ENCODE data around the gene CEMIP2.
"Not testable (repeated sequence)": the region's sequence is repeated elsewhere in the genome, so short reads cannot be mapped to it uniquely, and the experiment has no call there.

Gene CEMIP2, protein sequence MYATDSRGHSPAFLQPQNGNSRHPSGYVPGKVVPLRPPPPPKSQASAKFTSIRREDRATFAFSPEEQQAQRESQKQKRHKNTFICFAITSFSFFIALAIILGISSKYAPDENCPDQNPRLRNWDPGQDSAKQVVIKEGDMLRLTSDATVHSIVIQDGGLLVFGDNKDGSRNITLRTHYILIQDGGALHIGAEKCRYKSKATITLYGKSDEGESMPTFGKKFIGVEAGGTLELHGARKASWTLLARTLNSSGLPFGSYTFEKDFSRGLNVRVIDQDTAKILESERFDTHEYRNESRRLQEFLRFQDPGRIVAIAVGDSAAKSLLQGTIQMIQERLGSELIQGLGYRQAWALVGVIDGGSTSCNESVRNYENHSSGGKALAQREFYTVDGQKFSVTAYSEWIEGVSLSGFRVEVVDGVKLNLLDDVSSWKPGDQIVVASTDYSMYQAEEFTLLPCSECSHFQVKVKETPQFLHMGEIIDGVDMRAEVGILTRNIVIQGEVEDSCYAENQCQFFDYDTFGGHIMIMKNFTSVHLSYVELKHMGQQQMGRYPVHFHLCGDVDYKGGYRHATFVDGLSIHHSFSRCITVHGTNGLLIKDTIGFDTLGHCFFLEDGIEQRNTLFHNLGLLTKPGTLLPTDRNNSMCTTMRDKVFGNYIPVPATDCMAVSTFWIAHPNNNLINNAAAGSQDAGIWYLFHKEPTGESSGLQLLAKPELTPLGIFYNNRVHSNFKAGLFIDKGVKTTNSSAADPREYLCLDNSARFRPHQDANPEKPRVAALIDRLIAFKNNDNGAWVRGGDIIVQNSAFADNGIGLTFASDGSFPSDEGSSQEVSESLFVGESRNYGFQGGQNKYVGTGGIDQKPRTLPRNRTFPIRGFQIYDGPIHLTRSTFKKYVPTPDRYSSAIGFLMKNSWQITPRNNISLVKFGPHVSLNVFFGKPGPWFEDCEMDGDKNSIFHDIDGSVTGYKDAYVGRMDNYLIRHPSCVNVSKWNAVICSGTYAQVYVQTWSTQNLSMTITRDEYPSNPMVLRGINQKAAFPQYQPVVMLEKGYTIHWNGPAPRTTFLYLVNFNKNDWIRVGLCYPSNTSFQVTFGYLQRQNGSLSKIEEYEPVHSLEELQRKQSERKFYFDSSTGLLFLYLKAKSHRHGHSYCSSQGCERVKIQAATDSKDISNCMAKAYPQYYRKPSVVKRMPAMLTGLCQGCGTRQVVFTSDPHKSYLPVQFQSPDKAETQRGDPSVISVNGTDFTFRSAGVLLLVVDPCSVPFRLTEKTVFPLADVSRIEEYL (N-terminal part only)

DNA sequence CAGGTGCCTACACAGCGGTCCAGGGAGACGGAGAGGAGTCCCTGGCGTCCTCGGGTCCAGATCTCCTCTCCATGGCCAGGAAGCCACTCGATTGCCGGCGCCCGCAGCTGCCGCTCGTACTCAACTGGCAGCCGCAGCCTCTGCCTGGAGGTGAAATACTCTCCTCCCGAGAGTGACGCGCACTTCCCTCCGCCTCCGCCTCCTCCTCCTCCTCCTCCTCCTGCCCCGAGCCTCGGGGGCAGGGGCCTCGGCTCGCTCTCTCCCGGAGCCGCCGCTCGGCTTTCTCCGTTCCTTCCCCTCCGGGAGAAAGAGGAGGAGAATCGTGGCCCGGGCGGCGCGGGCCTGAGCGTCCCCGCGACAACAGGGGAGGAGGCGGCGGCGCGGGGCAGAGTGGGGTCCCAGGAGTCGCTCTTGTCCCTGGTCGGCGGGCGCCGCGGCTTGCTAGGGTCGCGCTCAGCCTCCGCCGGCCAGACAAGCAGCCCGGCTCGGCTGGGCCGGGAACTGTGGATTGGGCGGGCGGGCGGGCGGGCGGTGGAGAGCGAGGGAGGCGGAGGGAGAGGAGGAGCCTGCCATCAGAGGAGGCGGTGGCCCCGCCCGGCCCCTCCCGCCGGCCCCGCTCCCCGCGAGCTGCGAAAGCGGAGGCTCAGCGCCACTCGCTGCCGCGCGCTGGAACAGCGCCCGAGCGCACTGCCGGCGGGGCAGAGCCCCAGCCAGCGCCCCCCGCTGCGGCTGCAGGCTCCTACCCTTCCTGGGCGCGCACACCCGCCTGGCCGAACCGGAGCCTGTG is at the start of gene CEMIP2:
Gene CEMIP2, minus strand, starts transcription at position 126 of the 787 bp plus-strand sequence. CDS start 18,140 bp downstream, outside the sequence.
- peak; percentile 87 for DNase-seq

DNA sequence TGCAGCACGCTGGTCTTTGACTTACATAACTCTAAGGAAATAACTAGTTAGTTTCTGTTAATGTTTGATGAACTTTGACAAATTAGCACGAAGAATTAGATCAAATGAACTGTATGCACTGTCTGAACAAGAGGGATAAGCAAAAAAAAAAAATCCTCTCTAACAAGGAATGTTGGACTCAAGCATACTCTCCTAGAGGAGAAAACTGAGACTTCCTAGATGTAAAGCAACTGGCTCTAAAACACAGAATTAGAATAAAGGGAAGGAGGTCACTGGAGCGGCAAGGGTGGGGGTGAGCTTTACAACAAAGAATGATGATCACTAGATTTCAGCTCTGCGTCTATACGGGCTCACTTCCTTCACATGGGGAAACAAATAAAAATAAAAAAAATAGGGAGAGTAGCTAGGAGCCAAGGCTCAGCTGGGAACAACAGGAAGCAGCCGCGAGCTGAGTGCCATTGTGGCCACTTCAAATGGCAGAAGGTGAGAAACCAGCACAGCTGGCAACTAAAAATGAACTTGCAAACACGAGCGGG is 48.7 kb upstream of the CEMIP2 start:
- no peak for DNase-seq

DNA sequence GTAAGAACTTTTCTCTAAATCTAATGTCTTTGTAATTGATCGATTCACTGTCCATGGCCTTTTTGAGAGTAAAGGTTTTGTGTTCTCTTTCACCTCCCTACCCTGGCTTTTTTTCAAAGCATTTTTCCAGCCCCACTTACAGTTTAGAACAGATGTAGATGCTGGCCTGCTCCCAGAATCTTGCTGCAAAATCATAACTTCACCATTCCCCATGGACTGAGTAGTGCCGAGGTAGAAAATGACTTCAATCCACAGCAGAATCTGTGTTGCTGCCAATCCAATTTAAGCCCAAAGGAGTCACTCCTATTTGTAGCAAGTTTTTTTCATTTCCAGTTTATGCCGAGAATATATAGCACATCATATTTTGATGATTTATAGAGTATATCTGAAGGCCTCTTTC is 46.5 kb upstream of the CEMIP2 start:
- no peak for DNase-seq

DNA sequence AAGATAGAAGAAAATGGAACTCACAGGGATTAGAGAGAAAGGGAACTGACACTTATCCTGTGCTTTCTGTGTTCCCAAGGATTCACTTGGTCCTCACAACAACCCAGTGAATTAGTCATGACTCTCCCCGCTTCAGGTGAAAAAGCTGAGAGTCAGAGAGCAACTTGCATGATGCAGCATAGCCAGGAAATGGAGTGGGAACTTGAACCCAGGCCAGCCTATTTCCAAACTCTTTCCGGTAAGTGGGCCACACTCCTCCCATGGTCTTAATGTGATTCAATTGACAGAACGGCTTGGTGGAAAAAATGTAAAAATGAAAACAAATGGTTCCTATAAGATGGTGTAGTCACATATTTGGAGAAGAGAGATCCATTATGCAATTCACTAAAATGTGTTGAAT is 45.9 kb upstream of the CEMIP2 start:
- no peak for DNase-seq

DNA sequence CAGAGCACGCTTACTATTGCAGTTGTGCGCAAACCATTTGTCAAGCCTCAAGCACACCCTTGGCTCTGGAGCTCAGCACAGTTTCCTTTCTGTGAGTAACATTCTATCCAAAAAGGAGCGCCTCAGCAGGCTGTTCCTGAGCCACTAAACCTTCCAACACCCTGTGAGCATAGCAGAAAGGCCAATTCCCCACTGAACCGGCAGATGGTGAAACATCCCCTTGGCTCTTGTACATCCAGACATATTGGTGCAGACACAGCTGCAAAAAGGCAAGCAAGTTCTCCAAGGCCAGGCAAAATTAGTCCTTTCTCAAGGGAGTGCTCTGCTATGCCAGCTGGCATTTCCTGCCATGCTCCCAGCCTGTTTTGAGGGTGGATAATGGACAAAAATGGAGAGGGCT is 44.1 kb upstream of the CEMIP2 start:
- DNase-seq, result no peak

DNA sequence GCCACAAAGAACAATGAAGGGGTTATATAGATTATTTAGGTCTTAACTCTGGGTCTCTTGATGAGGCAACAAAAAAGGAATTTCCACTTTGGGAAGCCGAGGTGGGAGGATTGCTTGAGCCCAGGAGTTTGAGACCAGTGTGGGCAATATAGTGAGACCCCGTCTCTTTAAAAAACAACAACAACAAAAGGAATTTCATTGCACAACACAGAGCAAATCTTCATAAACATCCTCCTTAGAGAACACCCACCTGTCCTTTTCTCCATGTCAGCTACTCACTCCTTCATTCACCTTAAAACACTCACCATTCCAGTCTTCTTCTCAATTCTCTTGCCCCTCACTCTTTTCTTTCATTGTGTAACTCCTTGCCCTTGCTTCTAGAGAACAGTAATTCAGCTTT is 39.8 kb upstream of the CEMIP2 start:
- DNase-seq, result no peak

DNA sequence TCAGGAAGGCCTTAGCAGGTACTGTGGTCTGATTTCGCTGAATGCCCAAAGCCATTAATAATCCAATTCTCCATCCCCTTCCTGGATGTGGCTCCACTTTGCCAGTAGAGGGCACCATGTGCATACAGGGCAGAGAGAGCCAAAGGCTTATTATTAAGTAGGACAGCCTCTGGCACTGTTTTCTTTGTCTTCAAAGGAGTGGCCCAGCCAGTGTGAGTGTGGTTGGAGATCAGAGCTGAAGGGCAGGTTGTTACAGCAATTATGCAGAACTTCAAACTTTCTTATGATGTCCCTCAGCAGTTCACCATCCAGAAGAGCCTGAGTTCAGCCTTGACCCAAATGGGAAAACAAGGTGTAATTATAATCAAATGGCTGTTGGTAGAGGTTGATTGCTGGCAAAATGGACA is 38.6 kb upstream of the CEMIP2 start:
- DNase-seq, result peak; percentile 43

DNA sequence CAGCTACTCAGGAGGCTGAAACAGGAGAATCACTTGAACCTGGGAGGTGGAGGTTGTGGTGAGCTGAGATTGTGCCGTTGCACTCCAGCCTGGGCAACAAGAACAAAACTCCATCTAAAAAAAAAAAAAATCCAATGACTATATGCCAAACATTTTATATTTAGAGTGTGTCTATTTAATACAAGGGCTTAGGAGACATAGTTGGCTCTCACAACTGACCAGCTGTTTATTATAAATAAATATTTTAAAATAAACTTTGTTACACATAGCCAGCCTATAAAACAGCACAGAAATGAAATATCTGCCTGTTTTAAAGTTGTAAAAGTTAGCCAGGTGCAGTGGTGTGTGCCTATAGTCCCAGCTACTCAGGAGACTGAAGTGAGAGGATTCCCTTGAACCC is 36.8 kb upstream of the CEMIP2 start:
- DNase-seq, result not testable (repeated sequence)

DNA sequence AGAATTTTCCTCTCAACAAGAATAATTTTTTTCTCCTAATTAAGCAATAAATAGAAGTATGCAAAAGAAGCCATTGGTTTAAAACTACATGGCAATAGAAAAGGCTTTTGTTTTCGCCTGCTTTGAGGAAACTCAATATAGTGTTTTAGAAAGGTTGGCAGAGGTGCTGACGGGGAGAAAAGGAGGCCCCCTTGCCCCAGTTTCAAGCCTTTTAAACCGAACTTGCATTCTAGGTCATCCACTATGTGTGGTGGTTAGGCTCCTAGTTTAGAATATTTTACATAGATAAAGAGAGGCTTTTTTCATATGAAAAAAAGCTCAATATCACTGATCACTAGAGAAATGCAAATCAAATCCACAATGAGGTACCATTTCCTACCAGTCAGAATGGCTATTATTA is 33.5 kb upstream of the CEMIP2 start:
- DNase-seq, result no peak

DNA sequence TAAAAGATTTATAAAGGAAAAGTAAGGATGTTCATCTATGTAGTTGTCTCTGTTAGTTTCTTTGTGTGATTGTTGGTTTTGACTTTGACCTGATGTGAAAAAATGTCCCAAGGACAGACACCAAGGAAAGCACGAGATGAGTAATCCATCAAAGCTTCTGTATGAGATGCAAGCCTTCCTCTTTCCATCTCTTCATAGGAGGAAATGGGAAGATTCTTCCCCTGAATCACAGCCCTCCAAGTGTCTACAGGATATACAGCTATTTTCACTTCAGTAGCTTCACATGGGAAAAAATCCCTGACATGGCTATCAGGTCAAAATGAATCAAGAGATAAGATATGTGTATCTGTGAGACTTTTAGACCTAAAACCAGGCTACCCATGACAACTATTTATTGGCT is 29.0 kb upstream of the CEMIP2 start:
- DNase-seq, result no peak

DNA sequence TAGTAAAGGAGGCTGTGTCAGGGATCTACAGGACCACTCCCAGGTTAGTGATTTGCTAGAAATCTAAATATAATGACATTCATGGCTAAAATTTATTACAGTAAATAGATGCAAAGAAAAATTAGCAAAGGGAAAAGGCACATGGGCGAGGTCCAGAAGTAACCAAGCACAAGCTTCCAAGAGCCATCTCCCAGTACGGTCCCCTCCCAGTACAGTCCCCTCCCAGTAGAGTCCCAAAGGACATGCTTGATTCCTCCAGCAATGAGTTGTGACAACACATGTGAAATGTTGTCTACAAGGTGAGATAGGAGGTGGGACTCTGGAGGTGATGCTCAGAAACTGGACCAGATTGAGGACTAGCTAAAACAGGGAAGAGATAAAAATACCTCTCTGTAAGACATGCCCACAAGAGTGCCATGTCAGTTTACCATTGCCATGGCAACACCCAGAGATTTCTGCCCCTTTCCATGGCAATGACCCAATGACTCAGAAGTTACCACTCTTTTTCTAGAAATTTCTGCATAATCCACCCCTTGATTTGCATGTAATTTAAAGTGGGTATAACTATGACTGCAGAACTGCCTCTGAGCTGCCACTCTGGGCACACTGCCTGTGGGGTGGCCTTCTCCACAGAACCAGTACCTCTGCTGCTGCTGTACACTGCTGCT is 27.9 kb upstream of the CEMIP2 start:
- no peak for DNase-seq

DNA sequence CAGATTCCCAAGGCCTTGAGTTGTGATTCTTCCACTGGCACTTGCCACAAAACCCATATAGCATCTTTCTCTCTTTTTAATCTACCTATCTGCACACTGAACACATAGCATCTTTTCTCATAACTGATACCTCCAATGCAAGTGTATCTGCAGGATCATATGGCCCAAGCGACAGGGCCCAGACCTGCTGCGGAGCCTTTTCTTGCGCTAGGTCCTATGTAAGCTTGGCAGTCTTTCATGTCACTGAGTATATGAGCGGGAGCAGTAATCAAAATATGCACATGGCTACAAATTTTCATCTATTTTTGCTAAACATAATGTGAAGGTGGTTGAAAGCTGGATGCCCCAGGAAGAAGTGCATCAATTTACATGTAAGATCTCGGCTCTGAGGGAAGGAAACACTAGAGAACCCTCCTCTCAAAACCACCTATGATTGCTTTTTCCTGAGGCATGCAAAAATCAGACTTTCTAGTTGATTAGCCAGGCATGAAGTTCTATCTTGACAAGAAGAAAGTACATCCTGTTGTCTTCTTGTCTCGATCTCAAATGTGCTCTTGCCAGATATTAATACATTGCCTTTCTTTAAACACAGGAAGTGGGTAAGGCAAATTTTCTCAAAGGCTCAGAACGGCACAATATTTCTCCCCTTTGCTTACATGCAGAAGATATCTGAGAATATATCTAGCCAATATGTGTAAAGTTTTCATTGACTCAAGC is 26.9 kb upstream of the CEMIP2 start:
- DNase-seq, result no peak

DNA sequence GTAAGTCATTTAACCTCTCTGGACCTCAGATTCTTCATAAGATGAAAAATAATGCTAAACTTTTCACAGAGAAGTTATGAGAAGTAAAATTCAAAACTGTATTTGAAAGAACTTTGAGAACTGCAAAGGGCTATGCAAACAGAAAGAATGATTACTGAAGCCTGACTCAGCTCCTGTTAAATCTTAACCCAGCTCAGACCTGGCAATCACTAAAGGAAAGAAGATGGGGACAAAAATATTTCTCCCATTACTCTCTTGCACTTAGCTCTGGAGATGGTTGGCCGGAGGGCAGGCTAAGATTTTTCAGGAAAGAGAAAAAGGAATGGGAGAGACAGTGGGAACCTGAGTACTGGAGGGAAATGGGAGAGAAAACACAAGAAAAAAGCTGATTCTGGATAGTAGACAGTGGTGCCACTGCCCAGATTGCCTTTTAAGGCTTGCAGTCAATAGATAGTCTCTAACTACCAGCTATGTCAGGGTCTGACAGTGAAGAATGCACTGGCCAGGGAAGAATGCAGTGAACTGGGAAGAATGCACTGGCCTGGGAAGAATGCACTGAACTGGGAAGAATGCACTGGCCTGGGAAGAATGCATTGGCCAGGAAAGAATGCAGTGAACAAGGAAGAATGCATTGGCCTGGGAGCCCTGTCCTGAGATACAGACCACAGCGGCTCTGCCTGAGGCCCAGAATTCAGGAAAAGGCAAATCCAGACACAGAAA is 25.2 kb upstream of the CEMIP2 start:
- DNase-seq, result no peak

DNA sequence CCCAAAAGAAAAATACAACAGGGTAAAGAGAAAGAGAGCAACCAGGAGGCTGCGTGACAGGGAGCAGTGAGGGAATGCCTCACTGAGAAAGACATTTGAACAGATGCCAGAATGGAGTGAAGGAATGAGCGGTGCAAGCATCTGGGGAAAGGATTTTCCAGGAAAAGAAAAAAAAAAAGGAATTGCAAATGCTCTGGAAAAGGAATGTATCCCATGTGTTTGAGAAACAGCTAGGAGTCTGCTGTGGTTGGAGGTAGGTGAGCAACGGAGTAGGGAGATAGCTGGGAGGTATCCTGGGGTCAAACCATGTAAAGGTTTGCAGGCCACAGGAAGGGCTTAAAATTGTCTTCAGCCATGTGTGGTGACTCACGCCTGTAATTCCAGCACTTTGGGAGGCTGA is 23.6 kb upstream of the CEMIP2 start:
- no peak for DNase-seq

DNA sequence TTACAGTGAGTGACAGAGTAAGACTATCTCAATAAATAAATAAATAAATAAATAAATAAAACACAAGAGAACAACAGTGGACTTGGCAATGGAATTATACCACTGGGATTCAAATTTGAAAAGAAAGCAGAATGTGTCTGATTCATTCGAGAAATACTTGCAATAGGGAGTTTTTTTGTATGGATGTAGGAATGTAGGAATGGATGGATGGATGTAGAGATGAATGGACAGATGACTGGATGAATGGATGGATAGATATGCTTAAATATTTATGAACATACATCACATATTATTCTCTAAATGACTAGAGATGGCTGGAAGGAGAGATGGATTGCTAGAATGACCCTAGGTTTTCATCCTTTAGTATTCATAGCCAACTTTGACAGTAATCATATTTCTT is 22.0 kb upstream of the CEMIP2 start:
- no peak for DNase-seq

DNA sequence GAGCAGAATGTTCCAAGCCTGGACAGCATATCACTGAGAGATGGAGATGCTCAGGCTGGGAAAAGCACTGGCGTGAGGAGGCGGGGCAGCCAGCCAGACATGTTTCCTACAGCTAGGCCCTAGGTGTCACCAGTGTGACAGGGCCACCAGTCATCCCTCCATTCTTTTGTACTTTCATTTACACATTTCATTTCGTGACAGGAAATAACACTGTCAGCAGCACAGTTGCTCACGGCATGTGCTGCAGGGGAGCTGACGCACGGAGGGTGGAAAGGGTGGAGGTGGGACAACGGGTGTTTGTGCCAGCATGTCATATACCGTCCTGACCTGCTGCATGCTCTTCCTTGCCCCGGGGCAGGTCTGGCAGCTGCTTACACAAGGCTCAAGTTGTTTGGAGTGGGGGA is 14.8 kb upstream of the CEMIP2 start:
- peak; percentile 80 for DNase-seq

DNA sequence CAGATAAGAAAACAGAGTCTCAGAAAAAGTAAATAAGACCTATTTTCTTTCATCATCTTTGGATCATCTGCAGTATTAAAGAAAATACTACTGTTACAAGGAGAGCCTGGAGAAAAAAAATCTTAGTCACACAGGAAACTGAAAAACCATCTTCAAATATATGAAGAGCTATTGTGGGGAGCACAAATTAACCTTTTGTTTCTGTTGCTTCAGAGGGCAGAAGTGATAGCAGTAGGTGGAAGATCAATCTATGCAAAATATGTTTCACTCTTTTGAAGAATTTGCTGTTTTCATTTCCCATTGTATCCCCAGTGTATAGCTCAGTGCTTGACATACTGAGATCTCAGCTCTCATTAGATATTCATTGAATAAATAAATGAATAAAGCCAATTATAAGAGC is 13.1 kb upstream of the CEMIP2 start:
- no peak for DNase-seq

DNA sequence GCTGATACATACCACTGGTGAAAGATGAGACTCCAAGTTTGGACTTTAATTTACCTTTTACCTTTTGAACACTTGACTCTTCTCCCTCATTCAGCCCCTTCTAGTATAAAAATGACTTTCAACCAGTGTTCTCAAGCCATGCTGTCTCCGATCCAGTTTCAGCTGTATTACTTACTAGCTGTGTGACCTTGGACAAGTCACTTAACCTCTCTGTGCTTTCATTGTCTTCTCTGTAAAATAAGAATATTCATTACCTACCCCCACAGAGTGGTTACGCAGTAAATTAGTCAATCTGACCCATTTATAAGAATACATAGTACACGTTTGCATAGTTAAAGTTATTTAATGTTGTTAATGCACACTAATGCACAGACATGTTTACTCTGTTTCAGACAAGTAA is 12.6 kb upstream of the CEMIP2 start:
- no peak for DNase-seq

DNA sequence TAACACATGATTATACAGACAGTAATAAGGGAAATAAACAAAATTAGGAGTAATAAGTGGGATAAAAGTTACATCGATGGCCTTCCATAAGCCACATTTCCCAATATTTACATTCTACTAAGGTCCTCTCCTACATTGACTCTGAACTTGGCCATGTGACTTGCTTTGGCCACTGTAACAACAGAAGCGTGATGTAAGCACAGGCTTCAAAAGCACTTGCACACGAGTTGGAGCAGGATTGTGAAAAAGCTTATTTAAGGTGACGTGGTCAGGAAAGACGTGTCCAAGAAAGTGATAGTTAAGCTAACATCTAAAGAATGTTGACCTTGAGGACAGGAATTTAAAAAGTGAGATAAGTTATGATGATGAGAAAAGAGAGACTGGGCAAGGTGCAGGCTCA is 9.8 kb upstream of the CEMIP2 start:
- DNase-seq, result no peak

DNA sequence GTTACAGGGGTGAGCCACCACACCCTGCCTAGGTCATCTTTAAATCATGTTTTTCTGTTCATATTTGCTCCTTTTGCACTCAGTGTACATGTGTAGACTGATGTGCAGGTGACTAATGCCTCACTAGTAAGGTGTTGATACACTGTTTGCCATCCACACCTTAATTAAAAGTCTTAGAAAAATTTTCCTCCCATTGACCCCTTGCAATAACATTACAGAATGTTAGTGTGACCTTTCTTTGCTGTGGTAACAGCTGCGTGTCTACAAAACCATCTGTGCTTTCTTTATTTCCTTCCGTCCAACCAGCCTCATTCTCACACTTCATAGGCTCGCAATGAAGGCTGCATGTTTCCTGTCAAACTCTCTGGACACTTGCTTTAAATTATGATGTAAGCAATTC is 6.6 kb upstream of the CEMIP2 start:
- no peak for DNase-seq

Data from stimulated activated CD4-positive, alpha-beta T cell treated with anti-CD3 and anti-CD28 coated beads, Interleukin-4, amount 100 ng/mL, for 1 hour (primary cell).